Measurements from ENCODE around the gene OR8B2.
A peak's percentile ranks its signal among the peaks of the same experiment; 100 is the strongest.

OR8B2 gene

DNA sequence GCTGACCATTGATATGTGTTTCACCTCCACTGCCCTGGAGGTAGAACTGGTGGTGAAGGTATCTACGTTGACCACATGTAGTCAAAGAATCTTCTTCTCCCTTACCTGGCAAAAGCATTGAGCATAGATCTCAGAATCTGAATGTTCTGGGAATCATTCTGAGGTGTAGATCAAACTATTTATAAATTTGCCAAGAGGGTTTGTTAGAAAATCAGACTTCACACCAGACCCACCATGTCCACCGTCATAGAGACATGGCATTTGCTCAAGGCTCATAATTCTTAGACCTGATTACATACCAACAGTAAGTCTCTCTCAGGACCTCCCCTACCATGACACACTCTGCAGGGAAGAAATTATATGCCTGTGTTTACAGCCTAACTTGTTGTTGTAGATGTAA lies at the start of gene OR8B2:
Gene OR8B2 (minus strand): TSS at position 101 of the 400 bp plus-strand sequence. CDS start 1,156 bp downstream, outside the sequence.
- no peak for TF ChIP-seq CTCF (conservative IDR thresholded peaks at IDR 0.05; ENCODE audit: low read depth)
- H3K27ac ChIP-seq: no peak within 1 kb of the TSS
- CTCF ChIA-PET: no interaction called here
- no peak for DNase-seq (ENCODE audit: low spot score)
- POLR2A ChIA-PET (ENCODE audit: low non-redundant PET): no interaction called here

DNA sequence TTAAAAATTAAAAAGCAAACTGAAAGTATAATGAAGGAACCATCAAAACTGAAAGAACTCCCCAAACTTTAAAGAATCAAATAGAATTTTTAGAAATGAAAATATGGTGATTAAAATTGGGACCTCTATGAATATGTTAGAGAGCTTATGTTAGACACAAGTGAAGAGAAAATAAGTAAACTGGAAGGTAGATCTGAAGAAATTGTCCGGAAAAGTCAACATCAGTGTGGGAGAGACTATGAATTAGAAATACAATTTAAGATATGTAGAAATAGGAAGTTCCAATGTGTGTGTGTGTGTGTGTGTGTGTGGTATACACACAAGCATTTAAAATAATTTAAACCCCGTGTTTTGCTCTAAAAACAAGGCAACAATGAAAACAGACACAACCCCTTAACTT lies 45.3 kb upstream of the OR8B2 start:
- TF ChIP-seq CTCF (conservative IDR thresholded peaks at IDR 0.05; ENCODE audit: low read depth): no peak
- H3K27ac ChIP-seq: no peak overlapping the region
- DNase-seq (ENCODE audit: low spot score): no peak
- POLR2A ChIA-PET (ENCODE audit: low non-redundant PET): no interaction called here
- CTCF ChIA-PET: no interaction called here

- ChIA-PET CTCF (no interaction called here), POLR2A (ENCODE audit: low non-redundant PET) (no interaction called here)
- no peak for TF ChIP-seq CTCF (conservative IDR thresholded peaks at IDR 0.05; ENCODE audit: low read depth)
- H3K27ac ChIP-seq: no peak within 1 kb of the TSS
- DNase-seq (ENCODE audit: low spot score): no peak
Measured at GRCh38 chr11:124424384-124424921, 40.2 kb upstream of the OR8B2 start, which contains the start of gene OR8B4. Gene OR8B4 (minus strand): TSS chr11:124424871. CDS start chr11:124424871, 0 bp downstream.

- DNase-seq (ENCODE audit: low spot score): no peak
- CTCF ChIA-PET: no interaction called here
- POLR2A ChIA-PET (ENCODE audit: low non-redundant PET): no interaction called here
- H3K27ac ChIP-seq: no peak overlapping the region
- TF ChIP-seq CTCF (conservative IDR thresholded peaks at IDR 0.05; ENCODE audit: low read depth): no peak
Measured at GRCh38 chr11:124421043-124421442, 36.7 kb upstream of the OR8B2 start.

- CTCF ChIA-PET: interaction anchor here (0.6 to 1.2 kb wide), 4 partner anchors 15 to 355 kb away, joined by 3 to 10 read pairs (median 4); no protein-coding TSS in a partner anchor
- no peak overlapping the region for H3K27ac ChIP-seq
- DNase-seq (ENCODE audit: low spot score): peak; percentile 23
- TF ChIP-seq CTCF (conservative IDR thresholded peaks at IDR 0.05; ENCODE audit: low read depth): peak; percentile 67
- POLR2A ChIA-PET (ENCODE audit: low non-redundant PET): no interaction called here
Measured at GRCh38 chr11:124415356-124415923, 31.1 kb upstream of the OR8B2 start.

DNA sequence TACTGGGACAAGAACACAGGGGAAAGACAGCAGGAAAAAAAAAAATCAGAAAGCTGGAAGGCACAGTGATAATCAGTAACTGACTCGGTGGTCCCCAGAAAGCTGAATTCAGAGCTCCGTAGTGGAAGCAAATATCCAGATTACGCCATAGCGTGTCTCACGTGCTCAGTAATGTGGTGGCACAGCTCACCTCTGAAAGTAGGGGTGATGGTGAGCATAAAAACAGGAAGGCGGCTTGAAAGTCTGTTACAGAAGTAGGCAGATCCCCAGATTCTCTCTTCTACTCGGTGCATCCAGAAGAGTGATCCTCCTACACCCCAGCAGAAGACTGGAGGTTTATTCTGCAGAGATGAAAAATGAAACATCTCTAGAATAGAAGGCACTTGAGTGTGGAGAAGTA lies 25.6 kb upstream of the OR8B2 start:
- TF ChIP-seq CTCF (conservative IDR thresholded peaks at IDR 0.05; ENCODE audit: low read depth): no peak
- ChIA-PET CTCF (interaction anchor here (0.7 kb wide), 1 partner anchor 175 kb away, joined by 4 read pairs; no protein-coding TSS in a partner anchor), POLR2A (ENCODE audit: low non-redundant PET) (no interaction called here)
- no peak for DNase-seq (ENCODE audit: low spot score)
- H3K27ac ChIP-seq: no peak overlapping the region

All from RWPE1 (cell line).